Neuronal stem cell (in vitro differentiated cells): Measurements from ENCODE around the gene PRR23E. TPM values are rescaled to one million over a fixed set of nuclear protein-coding genes. Genes with fewer than 3 reads are reported as not detected.

ENCODE experiments used
- DNase-seq: peaks from one replicate; pipeline ENCODE4 v3.0.0-alpha.2; 2013; ENCODE audit warnings: low spot score
- H2AFZ ChIP-seq: one replicate; pipeline ENCODE4 v1.6.1; 2013; ENCODE audit warnings: mild to moderate bottlenecking, low read length, inconsistent platforms
- H2AK5ac ChIP-seq: 2 replicates; pipeline ENCODE4 v1.6.1; 2013; ENCODE audit warnings: low read depth, mild to moderate bottlenecking, inconsistent platforms, low read length, moderate library complexity, mixed read lengths
- H2BK120ac ChIP-seq: 2 replicates; pipeline ENCODE4 v1.6.1; 2013; ENCODE audit warnings: low read depth, mild to moderate bottlenecking, inconsistent platforms, low read length, moderate library complexity, mixed read lengths
- H2BK12ac ChIP-seq: one replicate; pipeline ENCODE4 v1.6.1; 2013; ENCODE audit warnings: low read length, inconsistent platforms
- H2BK15ac ChIP-seq: 2 replicates; pipeline ENCODE4 v1.6.1; 2013; ENCODE audit warnings: mild to moderate bottlenecking, low read length, inconsistent platforms, mixed read lengths
- H2BK5ac ChIP-seq: one replicate; pipeline ENCODE4 v1.6.1; 2013; ENCODE audit warnings: inconsistent platforms, mild to moderate bottlenecking, low read length, moderate library complexity
- H3K14ac ChIP-seq: one replicate; pipeline ENCODE4 v1.6.1; 2013; ENCODE audit warnings: low read length, inconsistent platforms
- H3K18ac ChIP-seq: 2 replicates; pipeline ENCODE4 v1.6.1; 2013; ENCODE audit warnings: low read length, inconsistent platforms
- H3K23ac ChIP-seq: 2 replicates; pipeline ENCODE4 v1.6.1; 2013; ENCODE audit warnings: low read depth, mild to moderate bottlenecking, mixed read lengths, low read length, inconsistent platforms; ENCODE audit not compliant: poor library complexity
- H3K27ac ChIP-seq: replicated peaks from 3 replicates; pipeline ENCODE4 v1.5.1; 2013; ENCODE audit warnings: low read length, inconsistent platforms
- H3K27me3 ChIP-seq, 3 experiments: 2 replicates each; pipeline ENCODE4 v1.6.1; 2013; ENCODE audit warnings: low read length in 3 of 3, mild to moderate bottlenecking in 2 of 3, inconsistent platforms in 1 of 3, low read depth in 1 of 3, mixed read lengths in 1 of 3, moderate library complexity in 1 of 3; ENCODE audit not compliant: control insufficient read depth in 3 of 3, insufficient read depth in 3 of 3
- H3K36me3 ChIP-seq, 2 donors: replicated peaks in 1 of 2; 2 replicates each; pipeline ENCODE4 v1.6.1; 2013; ENCODE audit warnings: low read length in 2 of 2; ENCODE audit not compliant: control insufficient read depth in 2 of 2, insufficient read depth in 2 of 2
- H3K4ac ChIP-seq: 2 replicates; pipeline ENCODE4 v1.6.1; 2013; ENCODE audit warnings: inconsistent platforms, mild to moderate bottlenecking, low read length, moderate library complexity
- H3K4me1 ChIP-seq, 2 donors: 1 replicate in 1 of 2; 2 replicates in 1 of 2; pipeline ENCODE4 v1.6.1; 2013; ENCODE audit warnings: low read length in 2 of 2, low read depth in 1 of 2; ENCODE audit not compliant: control insufficient read depth in 2 of 2, insufficient read depth in 1 of 2
- H3K4me2 ChIP-seq: one replicate; pipeline ENCODE4 v1.6.1; 2013; ENCODE audit warnings: mild to moderate bottlenecking, low read length, inconsistent platforms; ENCODE audit not compliant: insufficient read depth, poor library complexity, severe bottlenecking
- H3K4me3 ChIP-seq, 2 donors: 2 replicates each; pipeline ENCODE4 v1.5.1; 2013; ENCODE audit warnings: low read length in 2 of 2, mild to moderate bottlenecking in 2 of 2, inconsistent platforms in 1 of 2, moderate library complexity in 1 of 2
- H3K79me1 ChIP-seq: one replicate; pipeline ENCODE4 v1.6.1; 2013; ENCODE audit warnings: low read depth, mild to moderate bottlenecking, inconsistent platforms, low read length, moderate library complexity
- H3K9ac ChIP-seq: one replicate; pipeline ENCODE4 v1.6.1; 2013; ENCODE audit warnings: mild to moderate bottlenecking, low read depth, low read length, inconsistent platforms; ENCODE audit not compliant: poor library complexity
- H3K9me3 ChIP-seq, 2 donors: replicated peaks in 1 of 2; 2 replicates each; pipeline versions ENCODE3 to v1.6.1; 2013; ENCODE audit warnings: low read length in 2 of 2, mild to moderate bottlenecking in 2 of 2, inconsistent platforms in 1 of 2, low read depth in 1 of 2, mixed read lengths in 1 of 2, moderate library complexity in 1 of 2; ENCODE audit not compliant: control insufficient read depth in 2 of 2, insufficient read depth in 1 of 2
- H4K8ac ChIP-seq: one replicate; pipeline ENCODE4 v1.6.1; 2013; ENCODE audit warnings: low read depth, mild to moderate bottlenecking, inconsistent platforms, low read length, moderate library complexity
- H4K91ac ChIP-seq: one replicate; pipeline ENCODE4 v1.6.1; 2013; ENCODE audit warnings: low read length, low read depth, mild to moderate bottlenecking, inconsistent platforms; ENCODE audit not compliant: poor library complexity
- WGBS, 2 donors: extraction: QIAGEN DNeasy Blood & Tissue Kit; methylation state at CpG; one replicate each; pipeline ENCODE4 v1.1.7; 2013; ENCODE audit warnings: missing lambda C conversion rate in 2 of 2, mixed read lengths in 1 of 2; ENCODE audit not compliant: insufficient read length in 2 of 2, insufficient replicate concordance in 1 of 2; ENCODE audit errors: extremely low coverage in 2 of 2; 5-methylcytosine and 5-hydroxymethylcytosine counted together
- small RNA-seq: library from polyadenylated mRNA; stranded (forward); fragments of <200 nt; extraction: miRNeasy Mini kit (QIAGEN cat#:217004); gene quantifications from one replicate; pipeline ENCODE3, GENCODE V24; 2013; ENCODE audit not compliant: insufficient read depth

PRR23E gene

GRCh38 chr3:127238602-127239001 lies 45.7 kb downstream of the PRR23E start:
- H3K27ac ChIP-seq = no peak overlapping the region
- no peak overlapping the region for H3K23ac ChIP-seq
- no peak overlapping the region for H4K8ac ChIP-seq
- peaks cover 0 to 2% of the 10 kb centered on the region in 2 donors for H3K9me3 ChIP-seq
- no peak overlapping the region for H2BK5ac ChIP-seq
- H3K9ac ChIP-seq = no peak overlapping the region
- H3K14ac ChIP-seq = no peak overlapping the region
- no CpG with 5 or more reads among the region's 2 CpGs for WGBS, 2 donors
- H3K4me1 ChIP-seq = no peaks in the 10 kb centered on the region
- H3K18ac ChIP-seq = no peak overlapping the region
- H4K91ac ChIP-seq = no peak overlapping the region
- H2AK5ac ChIP-seq = no peak overlapping the region
- H2BK15ac ChIP-seq = no peak overlapping the region
- no peak overlapping the region for H3K4ac ChIP-seq
- H3K79me1 ChIP-seq = no peaks in the 10 kb centered on the region
- H3K4me3 ChIP-seq = no peak overlapping the region
- no peaks in the 10 kb centered on the region for H3K36me3 ChIP-seq
- no peaks in the 10 kb centered on the region for H3K27me3 ChIP-seq
- no peak overlapping the region for H2BK120ac ChIP-seq
- no peak for DNase-seq
- H2BK12ac ChIP-seq = no peak overlapping the region
- no peak overlapping the region for H3K4me2 ChIP-seq
- no peak overlapping the region for H2AFZ ChIP-seq

- Histone ChIP-seq H4K8ac (no peak overlapping the region), H2BK15ac (no peak overlapping the region), H2BK120ac (no peak overlapping the region), H2AK5ac (no peak overlapping the region), H3K36me3 (no peaks in the 10 kb centered on the region), H3K27me3 (peaks cover 0 to 3% (median 0%) of the 10 kb centered on the region in 3 experiments), H3K4ac (no peak overlapping the region), H3K9me3 (peaks cover 6 to 15% of the 10 kb centered on the region in 2 donors), H3K79me1 (no peaks in the 10 kb centered on the region), H3K27ac (no peak overlapping the region), H3K4me2 (no peak overlapping the region), H3K4me3 (no peak overlapping the region), H3K23ac (no peak overlapping the region), H2AFZ (no peak overlapping the region), H2BK5ac (no peak overlapping the region), H3K14ac (no peak overlapping the region), H2BK12ac (no peak overlapping the region), H3K4me1 (no peaks in the 10 kb centered on the region), H3K9ac (no peak overlapping the region), H4K91ac (no peak overlapping the region), H3K18ac (no peak overlapping the region)
- WGBS, 2 donors = no CpG with 5 or more reads among the region's 1 CpG
- DNase-seq = no peak
Observed at GRCh38 chr3:127247292-127247691, 54.4 kb downstream of the PRR23E start.

Small RNAs within 50 kb of the gene (small RNA-seq; reads per million reads assigned to genes)
- gene RF00019 (not detected), gene RNU6-1047P (not detected)
